OCI-LY7 (cell line): Measurements from ENCODE around the gene CD28. TPM values are rescaled to one million over a fixed set of nuclear protein-coding genes. Genes with fewer than 3 reads are reported as not detected.

Source experiments
- BruUV-seq: library from RNA; stranded (reverse); fragments of 400-500 nt; replicated peaks from 2 replicates; lab custom pipeline; 2021; lab: Mats Ljungman, UMichigan
- CTCF ChIA-PET: fragments of 300-600 bp; sonication (Branson Sonifier 250); formaldehyde crosslinking; loops from one replicate; lab custom pipeline; 2022; ENCODE audit warnings: antibody characterized with exemption; ENCODE audit not compliant: unreplicated experiment; lab: Charles Lee
- POLR2A ChIA-PET: fragments of 300-600 bp; sonication (Branson Sonifier 250); formaldehyde crosslinking; loops from one replicate; lab custom pipeline; 2022; ENCODE audit warnings: antibody characterized with exemption; lab: Charles Lee
- DNase-seq: peaks from one replicate; pipeline ENCODE4 v3.0.0-alpha.2; 2015; ENCODE audit warnings: low spot score
- H2AFZ ChIP-seq: fragments of 200-600 bp; sonication (generic), shearing (Covaris generic); 2 replicates; pipeline ENCODE4 v1.6.1; 2014; ENCODE audit warnings: mild to moderate bottlenecking, antibody characterized with exemption, low read length, moderate library complexity
- H3K27ac ChIP-seq: fragments of 200-600 bp; sonication (generic); 2 replicates; pipeline ENCODE4 v1.5.1; 2014; ENCODE audit warnings: mixed run types, low read depth, mild to moderate bottlenecking, moderate library complexity, low read length, inconsistent platforms; ENCODE audit not compliant: poor library complexity, severe bottlenecking
- H3K36me3 ChIP-seq: fragments of 200-600 bp; sonication (generic); 2 replicates; pipeline ENCODE4 v1.6.1; 2014; ENCODE audit warnings: mild to moderate bottlenecking, antibody characterized with exemption, low read length, moderate library complexity, mixed read lengths; ENCODE audit not compliant: insufficient read depth
- H3K4me1 ChIP-seq: fragments of 200-600 bp; sonication (generic); 2 replicates; pipeline ENCODE4 v1.5.1; 2014; ENCODE audit warnings: mild to moderate bottlenecking, low read length; ENCODE audit not compliant: insufficient read depth, poor library complexity, severe bottlenecking
- H3K4me2 ChIP-seq: fragments of 200-600 bp; sonication (generic); 2 replicates; pipeline ENCODE4 v1.6.1; 2014; ENCODE audit warnings: mild to moderate bottlenecking, low read length
- H3K4me3 ChIP-seq: fragments of 200-600 bp; sonication (generic); 2 replicates; pipeline ENCODE4 v1.5.1; 2014; ENCODE audit warnings: mild to moderate bottlenecking, low read depth, low read length; ENCODE audit not compliant: poor library complexity, severe bottlenecking
- H3K79me2 ChIP-seq: fragments of 200-600 bp; sonication (generic); 2 replicates; pipeline ENCODE4 v1.6.1; 2016; ENCODE audit warnings: low read depth, mild to moderate bottlenecking, low read length, moderate library complexity, mixed read lengths; ENCODE audit not compliant: insufficient read depth
- H3K9me2 ChIP-seq: fragments of 200-600 bp; sonication (generic); 2 replicates; pipeline ENCODE4 v1.6.1; 2016; ENCODE audit warnings: mild to moderate bottlenecking, low read length, mixed read lengths; ENCODE audit not compliant: insufficient read depth
- H3K9me3 ChIP-seq: fragments of 200-600 bp; sonication (generic); 2 replicates; pipeline ENCODE4 v1.6.1; 2014; ENCODE audit warnings: mild to moderate bottlenecking, mixed run types, low read length, mixed read lengths
- H4K20me1 ChIP-seq: fragments of 200-600 bp; sonication (generic); 2 replicates; pipeline ENCODE4 v1.6.1; 2014; ENCODE audit warnings: mild to moderate bottlenecking, antibody characterized with exemption, low read length, moderate library complexity, mixed read lengths; ENCODE audit not compliant: insufficient read depth
- CTCF ChIP-seq: fragments of 200-600 bp; sonication (generic); conservative IDR thresholded peaks from 2 replicates; pipeline ENCODE4 v1.5.1; 2014; ENCODE audit warnings: mild to moderate bottlenecking, antibody characterized with exemption, low read length, moderate library complexity, mixed read lengths
- EZH2phosphoT487 ChIP-seq: fragments of 200-600 bp; sonication (generic); IDR thresholded peaks from 2 replicates; pipeline ENCODE4 v1.6.1; 2018; ENCODE audit warnings: low read depth, borderline replicate concordance, mild to moderate bottlenecking, mixed run types, antibody characterized with exemption, low read length, moderate library complexity, mixed read lengths
- intact Hi-C: fragments of 100-400 bp; cut with micrococcal nuclease; formaldehyde crosslinking; loops from one replicate; pipeline ENCODE4 v1.10.0; 2022; ENCODE audit not compliant: unreplicated experiment
- total RNA-seq, 2 experiments: library from RNA; depleted of rRNA in 1 of 2; stranded (reverse); fragments of >200 nt in 1 of 2; shearing (Covaris generic) in 1 of 2; gene quantifications; 2 replicates each; pipeline ENCODE4 v1.2.3, GENCODE V29; 2014 to 2022

Gene CD28
- total RNA-seq, 2 experiments from 2014 or later, result 0.92 to 44.6 TPM

- no peak overlapping the region for H3K27ac ChIP-seq
- peaks cover 34% of the 10 kb centered on the region for H3K4me1 ChIP-seq
- DNase-seq, result no peak
- no peak for TF ChIP-seq CTCF
- TF ChIP-seq EZH2phosphoT487, result no peak
- no peaks in the 10 kb centered on the region for H3K9me2 ChIP-seq
- no peaks in the 10 kb centered on the region for H4K20me1 ChIP-seq
- H2AFZ ChIP-seq, result peak overlapping the region; percentile 74; the same call in 1 of the 2 replicates
- no TSS peak for BruUV-seq
- ChIA-PET POLR2A (interaction anchor here (1.0 to 2.6 kb wide), 2 partner anchors 12 to 32 kb away, joined by 4 to 7 read pairs; no protein-coding TSS in a partner anchor), CTCF (no interaction called here)
- intact Hi-C loops, result no loop called here
- peaks cover 7% of the 10 kb centered on the region; the same call in 1 of the 2 replicates for H3K36me3 ChIP-seq
- peaks cover 13% of the 10 kb centered on the region; the same call in 1 of the 2 replicates for H3K9me3 ChIP-seq
- no peak overlapping the region for H3K4me2 ChIP-seq
- H3K4me3 ChIP-seq, result no peak overlapping the region
- no peaks in the 10 kb centered on the region for H3K79me2 ChIP-seq
Observed at GRCh38 chr2:203675086-203675485, 31.4 kb upstream of the CD28 start.

GRCh38 chr2:203678971-203679370 lies 27.5 kb upstream of the CD28 start:
- BruUV-seq, result no TSS peak
- no peak overlapping the region for H3K4me3 ChIP-seq
- H3K36me3 ChIP-seq, result no peaks in the 10 kb centered on the region
- no peak overlapping the region for H2AFZ ChIP-seq
- DNase-seq, result no peak
- H3K9me3 ChIP-seq, result no peaks in the 10 kb centered on the region; the same call in 1 of the 2 replicates
- H3K9me2 ChIP-seq, result no peaks in the 10 kb centered on the region
- intact Hi-C loops, result no loop called here
- POLR2A ChIA-PET, result interaction anchor here (0.6 to 3.7 kb wide), 4 partner anchors 9 to 41 kb away, joined by 3 to 15 read pairs (median 10); partner anchors contain the start of gene CD28
- no peak overlapping the region for H3K27ac ChIP-seq
- H4K20me1 ChIP-seq, result no peaks in the 10 kb centered on the region
- TF ChIP-seq CTCF (no peak), EZH2phosphoT487 (no peak)
- CTCF ChIA-PET, result no interaction called here
- H3K4me1 ChIP-seq, result peaks cover 56% of the 10 kb centered on the region
- no peak overlapping the region for H3K4me2 ChIP-seq
- no peaks in the 10 kb centered on the region for H3K79me2 ChIP-seq

GRCh38 chr2:203679401-203679800 lies 27.0 kb upstream of the CD28 start:
- Histone ChIP-seq H2AFZ (no peak overlapping the region), H3K79me2 (no peaks in the 10 kb centered on the region), H3K27ac (no peak overlapping the region), H3K4me1 (peaks cover 56% of the 10 kb centered on the region), H4K20me1 (no peaks in the 10 kb centered on the region), H3K4me3 (no peak overlapping the region), H3K9me3 (no peaks in the 10 kb centered on the region; the same call in 1 of the 2 replicates), H3K36me3 (no peaks in the 10 kb centered on the region), H3K9me2 (no peaks in the 10 kb centered on the region), H3K4me2 (no peak overlapping the region)
- intact Hi-C loops, result no loop called here
- DNase-seq, result no peak
- ChIA-PET POLR2A (interaction anchor here (0.6 to 3.7 kb wide), 6 partner anchors 10 to 41 kb away, joined by 3 to 15 read pairs (median 6); partner anchors contain the start of gene CD28), CTCF (no interaction called here)
- no TSS peak for BruUV-seq
- TF ChIP-seq EZH2phosphoT487, result no peak
- TF ChIP-seq CTCF, result no peak
